Effector CD4-positive, alpha-beta T cell (primary cell): ENCODE results near the gene GUCY1A2.

ENCODE experiments used
- DNase-seq: peaks from one replicate; pipeline ENCODE4 v3.0.0-alpha.2; 2020

Gene GUCY1A2

DNA sequence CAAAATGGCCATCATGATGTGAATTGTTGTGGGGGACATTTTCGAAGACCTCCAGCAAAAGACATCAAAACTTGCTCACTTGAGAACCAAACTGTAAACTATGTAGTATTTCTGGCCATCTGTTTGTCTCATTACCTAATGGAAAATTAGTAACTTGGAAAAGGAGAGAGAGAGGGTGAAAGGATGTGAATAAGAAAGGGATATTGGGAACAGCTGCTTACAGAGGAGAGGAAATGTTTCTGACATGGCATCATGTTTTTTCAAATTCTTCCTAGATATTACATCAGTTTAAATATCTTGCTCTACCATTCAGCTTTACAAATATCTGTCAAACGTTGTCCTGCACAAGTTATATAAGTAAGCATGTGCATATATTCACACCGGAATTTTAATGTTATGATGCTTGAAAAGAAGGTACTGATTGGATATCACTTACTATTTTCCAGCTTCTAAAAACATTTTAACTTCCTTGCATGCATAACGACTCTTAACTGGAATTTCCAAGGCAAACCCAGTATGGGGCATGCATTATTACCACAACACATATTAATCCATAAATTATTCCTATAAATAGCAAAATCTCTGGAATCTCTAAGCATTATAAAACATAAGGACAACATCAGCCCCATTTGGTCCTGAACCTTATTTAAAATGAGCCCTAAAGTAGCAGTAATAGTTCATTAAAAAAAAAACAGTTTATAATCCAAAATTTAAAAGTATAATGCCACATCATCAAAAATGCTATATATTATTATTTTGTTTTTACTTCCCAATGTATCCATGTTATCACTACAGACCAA, 20.0 kb downstream of the GUCY1A2 start:
- no peak for DNase-seq

GRCh38 chr11:106997227-106997626, 21.0 kb downstream of the GUCY1A2 start:
- DNase-seq = no peak

- DNase-seq = no peak
These were observed 21.6 kb downstream of the GUCY1A2 start for GRCh38 chr11:106996691-106997090.

DNA sequence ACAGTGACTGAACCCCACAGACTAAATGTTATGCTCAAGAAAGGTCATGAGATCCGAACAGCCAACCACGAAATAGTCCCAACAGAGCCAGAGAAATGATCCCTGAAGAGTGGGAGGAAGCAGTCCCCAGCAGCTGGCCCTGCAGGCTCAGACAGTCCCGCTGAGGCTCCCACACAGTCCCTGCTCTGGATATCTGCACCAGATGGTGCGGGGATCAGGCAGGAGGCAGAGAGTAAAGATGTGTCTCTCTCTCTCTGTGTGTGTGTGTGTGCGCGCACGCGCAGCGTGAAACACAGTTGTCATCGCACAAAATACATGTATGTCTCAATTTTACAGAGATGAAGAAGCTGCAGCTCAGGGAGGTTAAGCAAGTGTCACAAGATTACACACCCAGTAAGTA, 27.9 kb downstream of the GUCY1A2 start:
- no peak for DNase-seq

DNA sequence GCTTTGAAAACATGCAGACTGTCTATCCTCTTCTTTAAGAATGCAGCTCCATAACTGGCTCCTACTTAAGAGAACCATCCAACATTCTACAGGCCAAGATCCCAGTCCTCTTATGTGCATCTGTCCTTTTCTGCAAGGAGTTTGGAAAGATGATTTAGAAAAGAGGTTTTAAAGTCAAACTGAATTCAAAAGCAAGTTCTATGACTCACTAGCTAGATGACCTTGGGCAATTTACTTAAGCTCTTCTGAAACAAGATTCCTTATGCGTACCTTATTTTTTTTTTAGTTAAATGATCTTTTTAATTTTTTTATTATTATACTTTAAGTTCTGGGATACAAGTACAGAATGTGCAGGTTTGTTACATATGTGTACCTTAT, 29.2 kb downstream of the GUCY1A2 start:
- no peak for DNase-seq

GRCh38 chr11:106988151-106989077, 29.9 kb downstream of the GUCY1A2 start:
- DNase-seq = no peak

GRCh38 chr11:106986673-106987072, 31.6 kb downstream of the GUCY1A2 start:
- no peak for DNase-seq

GRCh38 chr11:106986261-106986660, 32.0 kb downstream of the GUCY1A2 start:
- DNase-seq = no peak

DNA sequence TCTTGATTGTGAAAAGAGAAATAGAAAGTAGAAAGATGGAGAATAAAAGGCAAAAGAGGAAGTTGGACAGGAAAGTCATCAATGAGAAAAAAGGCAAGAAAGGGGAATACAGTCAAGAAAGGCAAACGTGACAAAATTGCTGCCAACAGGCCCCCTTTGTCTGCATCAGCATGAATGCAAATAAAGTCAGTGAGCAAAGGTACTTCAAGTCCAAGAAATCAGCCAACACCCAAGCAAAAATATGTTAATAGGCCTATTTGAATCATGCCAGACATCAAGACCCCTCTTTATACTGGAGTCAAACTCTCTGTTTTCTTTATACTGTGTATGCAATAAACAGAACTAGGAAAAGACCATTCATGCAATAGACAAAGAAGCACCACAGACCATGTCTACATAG, 34.3 kb downstream of the GUCY1A2 start:
- DNase-seq = no peak

DNA sequence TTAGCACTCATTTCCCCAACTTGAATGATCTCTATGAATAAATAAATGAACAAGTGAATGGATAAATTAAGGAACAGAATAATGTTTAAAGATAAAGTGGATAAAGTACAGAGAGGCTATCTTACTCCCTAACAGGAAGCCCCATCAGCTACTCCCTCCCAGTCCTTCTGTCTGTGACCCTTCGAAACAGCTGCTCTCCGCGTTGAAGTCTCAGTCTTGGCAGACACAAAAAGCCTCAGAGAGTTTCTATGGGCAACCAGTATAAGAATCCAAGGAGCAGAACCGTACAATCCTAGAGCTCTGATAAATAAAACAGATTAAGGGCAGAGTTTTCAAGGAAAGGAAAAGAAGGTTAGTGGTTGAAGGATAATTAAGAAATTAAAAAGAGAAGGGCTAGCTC, 35.0 kb downstream of the GUCY1A2 start:
- no peak for DNase-seq

GRCh38 chr11:106974831-106975230, 43.4 kb downstream of the GUCY1A2 start:
- no peak for DNase-seq

- no peak for DNase-seq
These were observed 46.4 kb downstream of the GUCY1A2 start for GRCh38 chr11:106971864-106972263.

- no peak for DNase-seq
These were observed 48.5 kb downstream of the GUCY1A2 start for GRCh38 chr11:106969644-106970355.

- no peak for DNase-seq
These were observed 55.3 kb downstream of the GUCY1A2 start for GRCh38 chr11:106962995-106963394.

DNA sequence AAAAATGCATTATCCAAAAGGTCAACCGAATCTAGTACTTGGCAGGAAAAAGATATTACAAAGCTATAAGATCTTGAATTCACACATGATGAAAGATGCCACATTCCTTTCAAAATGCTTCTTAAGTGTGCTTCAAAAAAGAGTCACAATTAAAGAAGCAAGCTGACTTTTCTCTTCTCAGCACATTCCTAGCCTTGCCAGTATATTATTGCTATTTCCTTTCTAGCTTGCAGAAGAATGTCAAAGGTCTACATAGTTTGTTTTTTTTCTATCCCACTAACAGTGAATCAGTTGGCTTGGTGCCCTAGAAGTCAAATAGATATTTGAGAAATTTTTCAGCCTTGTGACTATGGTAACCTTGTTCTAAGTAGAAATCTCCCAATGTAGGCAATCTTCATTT, 56.8 kb downstream of the GUCY1A2 start:
- no peak for DNase-seq

- DNase-seq = no peak
These were observed 57.2 kb downstream of the GUCY1A2 start for GRCh38 chr11:106961048-106961447.

DNA sequence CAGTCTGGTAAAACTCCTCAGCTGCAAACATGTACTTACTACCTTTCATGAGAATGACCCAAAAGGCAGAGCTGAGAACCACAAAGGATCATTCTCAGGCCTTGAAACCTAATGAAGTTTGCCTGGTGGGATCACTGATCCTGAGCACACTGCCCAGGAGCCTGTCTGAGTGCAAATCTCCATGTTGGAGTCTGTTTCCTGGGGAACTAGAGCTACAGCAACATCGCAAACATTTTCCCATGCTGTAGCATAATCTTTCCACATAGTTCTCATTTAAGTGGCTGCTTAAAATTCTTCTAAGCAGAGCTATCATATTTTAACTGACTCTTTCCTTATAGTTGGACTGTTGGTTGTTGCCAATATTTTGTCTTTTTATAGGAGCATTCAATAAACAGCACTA, 58.5 kb downstream of the GUCY1A2 start:
- no peak for DNase-seq

- no peak for DNase-seq
These were observed 58.9 kb downstream of the GUCY1A2 start for GRCh38 chr11:106959386-106959785.

DNA sequence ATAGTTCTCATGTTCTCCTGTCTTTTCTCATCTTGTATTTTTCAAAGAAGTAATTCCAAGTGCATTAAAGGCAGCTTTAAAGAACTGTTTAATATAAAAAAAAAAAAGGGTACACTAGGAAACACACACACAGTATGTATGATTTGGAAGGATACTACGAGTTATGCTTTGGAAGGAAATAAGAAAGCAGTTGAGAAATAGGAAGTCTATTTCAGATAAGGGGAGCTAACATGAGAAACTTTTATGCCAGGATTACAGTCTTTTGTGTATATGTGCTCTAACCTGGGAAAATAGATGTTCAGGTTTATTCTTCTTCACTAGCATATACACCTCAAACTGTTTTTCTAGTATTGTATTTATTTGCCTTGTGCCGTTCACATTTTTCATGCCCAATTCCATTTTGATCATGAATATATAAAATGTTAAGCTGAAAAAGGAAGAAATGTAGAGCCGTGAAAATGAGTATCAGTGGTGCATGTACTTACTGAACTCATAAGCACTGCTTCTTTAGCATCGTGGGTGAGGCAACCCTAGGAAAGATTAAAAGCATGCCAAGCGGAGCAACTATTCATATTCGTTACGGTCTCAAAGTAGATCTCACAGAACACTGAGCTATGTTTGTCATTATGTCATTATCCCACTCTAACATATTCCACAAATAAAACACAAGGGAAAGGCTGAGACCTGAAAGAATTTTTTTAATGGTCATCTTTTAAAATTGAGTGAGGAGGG, 59.6 kb downstream of the GUCY1A2 start:
- no peak for DNase-seq

DNA sequence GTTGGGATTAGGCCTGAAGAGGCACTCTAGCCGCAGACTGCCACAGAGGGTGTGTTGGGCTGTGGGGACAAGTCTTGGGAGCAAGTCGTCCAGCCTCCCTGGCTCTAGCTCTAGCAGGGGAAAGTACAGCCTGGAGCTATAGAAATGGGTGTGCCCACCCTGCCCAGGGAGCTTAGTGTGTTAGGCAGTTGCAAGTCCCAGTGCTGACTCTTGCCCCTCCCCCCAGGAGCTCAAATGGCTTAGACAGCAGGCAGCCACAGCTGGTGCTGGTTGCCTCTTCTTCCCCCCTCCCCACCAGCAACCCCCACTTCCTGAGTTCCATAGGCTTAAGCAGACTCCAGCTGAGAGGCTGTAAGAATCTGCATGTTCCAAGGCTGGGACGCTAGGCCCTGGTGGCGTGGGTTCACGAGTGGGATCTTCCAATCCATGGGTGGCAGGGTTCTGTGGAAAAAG, 61.2 kb downstream of the GUCY1A2 start:
- DNase-seq = no peak

DNA sequence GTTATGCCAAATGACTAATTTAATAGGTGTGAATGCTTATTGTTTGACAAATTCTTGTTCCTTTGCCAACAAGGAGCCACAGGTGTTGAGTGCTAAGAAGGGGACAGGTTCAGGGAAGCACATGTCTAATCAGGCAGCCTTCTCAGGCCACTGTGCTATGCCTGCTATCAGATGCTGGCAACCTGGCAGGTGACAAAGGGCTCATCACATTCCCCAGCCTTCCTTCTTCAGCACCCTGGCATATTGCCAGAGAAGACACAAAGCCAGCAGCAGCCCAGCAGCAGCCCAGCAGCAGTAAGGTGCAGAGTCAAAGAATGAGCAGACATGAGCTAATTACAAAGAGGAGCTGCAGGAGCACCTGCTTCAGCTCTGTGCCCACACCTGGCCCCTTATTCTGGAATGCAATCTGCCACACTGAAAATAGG, 68.2 kb downstream of the GUCY1A2 start:
- DNase-seq = no peak

- no peak for DNase-seq
These were observed 75.2 kb downstream of the GUCY1A2 start for GRCh38 chr11:106943089-106943488.
